GM19238 (cell line): ENCODE data around the gene ASB8.
A peak's percentile ranks its signal among the peaks of the same experiment; 100 is the strongest.
"Not testable (repeated sequence)": the region's sequence is repeated elsewhere in the genome, so short reads cannot be mapped to it uniquely, and the experiment has no call there.

ENCODE experiments used
- DNase-seq: peaks from one replicate; pipeline ENCODE4 v3.0.0; 2011; ENCODE audit warnings: low spot score; ENCODE audit not compliant: insufficient read length

Gene ASB8

DNA sequence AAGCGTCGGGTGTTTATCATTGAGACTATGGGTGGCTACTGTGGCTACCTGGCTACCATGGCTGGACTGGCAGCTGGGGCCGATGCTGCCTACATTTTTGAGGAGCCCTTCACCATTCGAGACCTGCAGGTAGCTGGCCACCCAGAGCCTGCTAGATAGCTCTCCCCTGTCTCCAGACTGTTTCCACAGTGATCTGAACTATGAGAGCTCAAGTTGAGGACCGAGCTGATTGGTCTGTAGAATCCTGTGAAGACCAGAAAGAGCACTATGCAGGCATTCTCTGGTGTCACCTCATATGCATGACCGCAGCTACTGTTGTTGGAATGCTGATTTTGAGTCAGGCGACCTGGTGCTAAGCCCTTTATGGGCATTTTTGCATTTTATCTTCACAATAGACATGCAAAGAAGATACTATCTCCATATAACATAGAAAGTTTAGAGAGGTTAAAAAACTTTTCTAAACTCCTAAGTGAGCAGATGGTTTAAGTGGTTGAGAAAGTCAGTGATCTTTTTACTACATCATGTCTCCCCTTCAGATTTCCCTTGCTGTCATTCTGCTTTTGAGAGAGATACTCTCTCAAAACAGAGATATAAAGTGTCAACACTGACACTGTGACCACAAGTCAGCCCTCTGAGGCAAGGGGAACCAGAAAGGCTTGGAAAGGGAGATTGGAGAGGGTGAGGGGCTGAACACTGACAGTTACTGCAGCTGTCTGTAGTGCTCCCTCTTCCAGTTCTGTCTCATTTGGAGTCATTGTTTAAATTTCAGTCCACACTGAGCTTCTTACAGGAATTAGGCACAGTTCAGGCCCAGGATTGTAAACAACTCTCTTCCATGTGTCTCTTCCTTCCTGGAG is 14.3 kb downstream of the ASB8 start:
- DNase-seq, result no peak

DNA sequence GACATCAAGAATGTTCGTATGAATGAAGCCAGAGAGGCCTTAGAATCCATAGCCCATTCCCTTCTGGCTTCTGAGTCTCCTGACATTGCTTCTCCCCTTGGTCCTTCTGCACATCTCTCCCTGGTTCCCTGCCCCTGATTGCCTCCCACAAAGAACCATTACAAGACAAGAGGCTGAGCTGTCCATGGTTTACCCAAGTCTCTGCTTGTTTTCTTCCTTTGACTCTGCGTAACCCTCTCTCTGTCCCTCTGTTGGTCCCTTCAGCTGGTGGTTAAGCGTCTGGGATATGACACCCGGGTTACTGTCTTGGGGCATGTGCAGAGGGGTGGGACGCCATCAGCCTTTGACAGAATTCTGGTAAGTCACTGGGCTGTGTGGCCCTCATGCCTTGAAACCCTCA is 22.3 kb downstream of the ASB8 start:
- DNase-seq, result no peak

DNA sequence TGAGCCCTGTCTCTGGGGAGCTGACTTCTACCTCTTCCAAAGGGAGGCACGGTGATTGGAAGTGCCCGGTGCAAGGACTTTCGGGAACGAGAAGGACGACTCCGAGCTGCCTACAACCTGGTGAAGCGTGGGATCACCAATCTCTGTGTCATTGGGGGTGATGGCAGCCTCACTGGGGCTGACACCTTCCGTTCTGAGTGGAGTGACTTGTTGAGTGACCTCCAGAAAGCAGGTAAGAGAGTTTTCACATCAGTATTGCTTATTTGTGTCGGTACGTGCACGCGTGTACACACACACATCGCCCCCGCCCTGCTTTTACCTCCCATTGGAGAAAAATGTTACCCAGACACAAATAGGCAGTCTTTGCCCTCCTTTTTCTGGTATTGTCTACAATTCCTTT is 24.5 kb downstream of the ASB8 start:
- DNase-seq, result no peak

DNA sequence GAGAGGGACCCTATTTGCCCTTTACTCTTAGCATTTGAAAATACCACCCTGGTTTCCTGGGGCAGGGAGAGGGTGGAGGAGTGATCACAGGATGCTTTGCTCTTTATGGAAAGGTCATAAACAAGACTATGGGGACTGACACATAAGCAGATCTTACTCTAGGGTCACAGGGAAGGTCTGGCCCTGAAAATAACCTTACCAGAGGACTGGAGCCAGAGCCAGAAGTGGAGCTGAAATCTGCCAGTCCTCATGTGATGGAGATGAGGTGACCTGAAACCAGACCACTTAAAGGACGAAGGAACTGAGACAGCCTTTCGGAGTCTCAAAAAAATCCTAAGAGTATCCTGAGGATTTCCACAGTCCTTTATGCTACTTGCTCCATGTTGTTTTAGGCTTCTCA is 25.8 kb downstream of the ASB8 start:
- no peak for DNase-seq

DNA sequence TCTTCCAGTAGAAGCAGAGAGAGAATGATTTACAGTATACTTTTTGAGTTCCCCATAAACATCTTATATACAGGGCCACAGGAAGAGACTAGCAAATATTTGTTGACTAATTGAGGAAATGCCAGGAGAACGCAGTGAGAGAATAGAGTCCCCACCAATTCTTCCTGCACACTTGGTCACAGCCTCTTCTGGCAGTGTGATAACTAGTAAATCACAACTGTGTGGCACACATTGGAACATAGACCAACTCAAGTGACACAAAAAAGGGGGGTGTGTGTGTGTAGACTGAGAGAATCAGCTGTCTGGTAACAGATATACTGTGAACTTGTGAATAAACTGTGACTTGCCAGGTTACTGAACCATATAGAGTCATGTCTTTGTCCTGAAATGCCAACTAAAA is 27.9 kb downstream of the ASB8 start:
- DNase-seq, result no peak

DNA sequence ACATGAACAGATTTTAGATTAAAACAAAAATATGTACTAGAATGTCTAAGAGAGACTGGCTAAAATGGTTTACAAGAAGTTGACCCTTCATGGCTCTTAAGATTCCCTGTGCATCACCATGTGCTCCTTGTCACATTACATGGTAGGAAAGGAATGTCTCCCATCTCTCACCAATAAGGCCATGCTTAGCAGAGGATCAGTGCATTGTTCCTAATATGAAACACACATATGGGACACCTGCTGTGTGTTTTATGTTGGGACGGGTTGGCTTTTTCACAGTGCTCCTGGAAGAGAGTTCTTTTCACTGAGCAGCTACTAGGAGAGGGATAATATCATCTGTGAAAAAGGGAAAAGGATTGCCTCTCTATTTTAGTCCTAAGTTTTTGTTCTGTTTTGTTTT is 28.5 kb downstream of the ASB8 start:
- DNase-seq, result no peak

DNA sequence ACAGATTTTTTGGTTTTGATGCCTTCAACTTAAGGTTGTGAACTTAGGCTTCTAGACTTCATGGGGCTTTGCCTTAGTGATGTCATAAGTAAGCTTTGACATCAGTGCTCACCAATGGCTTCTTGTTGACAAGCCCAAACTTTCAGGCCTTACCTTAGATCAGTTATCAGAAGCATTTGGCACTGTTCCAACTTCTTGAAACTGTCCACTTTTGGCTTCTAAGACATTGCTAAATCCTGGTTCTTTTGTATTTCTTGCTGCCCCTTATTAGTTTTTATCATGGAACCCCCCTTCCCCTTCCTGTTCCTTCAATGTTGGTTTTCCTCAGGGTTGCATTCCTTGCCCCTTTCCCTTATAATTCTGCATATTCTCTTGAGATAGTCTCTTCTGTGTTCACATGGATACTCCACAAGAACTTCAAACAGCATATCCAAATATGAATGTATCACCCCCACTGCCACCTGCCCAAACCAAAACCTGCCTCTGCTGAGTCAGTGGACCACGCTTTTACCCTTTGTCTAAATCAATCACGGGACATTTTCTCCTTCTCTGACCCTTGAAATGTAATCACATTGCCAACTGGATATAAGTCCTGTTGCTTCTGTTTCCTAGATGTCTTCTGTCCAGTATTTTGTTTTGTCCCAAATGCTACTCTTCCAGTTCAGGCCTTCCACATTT is 30.2 kb downstream of the ASB8 start:
- DNase-seq, result no peak

DNA sequence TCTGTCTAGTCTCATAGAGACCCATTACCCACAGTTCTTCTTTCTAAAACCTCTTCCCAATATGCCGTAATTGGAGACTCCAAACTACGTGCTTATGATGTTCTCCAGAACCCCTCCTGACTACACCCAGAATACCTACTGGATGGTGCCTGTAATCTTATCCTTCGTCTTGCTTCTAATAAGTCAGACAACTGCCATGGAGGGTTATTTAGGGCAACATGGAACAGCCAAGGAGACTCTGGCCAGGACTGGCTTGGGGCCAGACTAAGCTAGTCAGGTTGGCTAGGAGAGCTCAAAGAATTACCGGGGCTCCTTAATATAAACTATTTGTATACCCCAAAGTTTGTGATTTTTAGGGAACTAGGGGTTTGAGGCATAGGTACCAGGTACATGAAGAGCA is 31.3 kb downstream of the ASB8 start:
- DNase-seq, result no peak

DNA sequence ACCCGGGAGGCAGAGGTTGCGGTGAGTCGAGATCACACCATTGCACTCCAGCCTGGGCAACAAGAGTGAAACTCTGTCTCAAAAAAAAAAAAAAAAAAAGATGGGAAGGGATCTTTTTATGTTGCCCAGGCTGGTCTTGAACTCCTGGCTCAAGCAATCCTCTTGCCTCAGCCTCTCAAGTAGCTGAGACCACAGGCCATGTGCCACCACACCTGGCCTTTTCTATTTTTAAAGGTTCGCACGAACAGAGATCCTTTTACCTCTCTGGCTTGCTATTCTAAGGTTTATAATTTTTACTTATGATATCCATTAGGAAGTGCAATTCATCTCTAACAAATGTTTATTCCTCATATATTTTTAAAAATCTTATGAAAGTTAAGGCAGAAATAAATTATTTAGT is 31.8 kb downstream of the ASB8 start:
- not testable (repeated sequence) for DNase-seq

DNA sequence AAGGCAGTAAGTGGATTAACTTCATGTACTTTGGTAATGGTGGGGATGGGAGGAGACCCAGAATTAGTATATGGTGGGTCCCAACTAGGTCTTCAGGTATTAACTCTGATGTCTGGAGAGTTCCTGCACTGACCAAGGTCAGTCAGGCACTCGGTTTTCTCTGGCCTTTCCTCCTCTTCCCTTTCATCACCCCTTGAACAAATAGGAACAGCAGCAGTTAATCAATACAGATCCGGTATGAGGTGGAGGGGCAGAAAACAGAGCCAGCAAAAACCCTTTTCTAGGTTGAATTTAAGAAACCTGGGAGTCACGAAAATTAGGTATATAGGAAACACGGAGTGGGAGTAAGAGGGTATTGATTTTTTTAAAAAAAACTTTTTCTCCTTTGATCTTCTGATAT is 34.1 kb downstream of the ASB8 start:
- DNase-seq, result no peak

DNA sequence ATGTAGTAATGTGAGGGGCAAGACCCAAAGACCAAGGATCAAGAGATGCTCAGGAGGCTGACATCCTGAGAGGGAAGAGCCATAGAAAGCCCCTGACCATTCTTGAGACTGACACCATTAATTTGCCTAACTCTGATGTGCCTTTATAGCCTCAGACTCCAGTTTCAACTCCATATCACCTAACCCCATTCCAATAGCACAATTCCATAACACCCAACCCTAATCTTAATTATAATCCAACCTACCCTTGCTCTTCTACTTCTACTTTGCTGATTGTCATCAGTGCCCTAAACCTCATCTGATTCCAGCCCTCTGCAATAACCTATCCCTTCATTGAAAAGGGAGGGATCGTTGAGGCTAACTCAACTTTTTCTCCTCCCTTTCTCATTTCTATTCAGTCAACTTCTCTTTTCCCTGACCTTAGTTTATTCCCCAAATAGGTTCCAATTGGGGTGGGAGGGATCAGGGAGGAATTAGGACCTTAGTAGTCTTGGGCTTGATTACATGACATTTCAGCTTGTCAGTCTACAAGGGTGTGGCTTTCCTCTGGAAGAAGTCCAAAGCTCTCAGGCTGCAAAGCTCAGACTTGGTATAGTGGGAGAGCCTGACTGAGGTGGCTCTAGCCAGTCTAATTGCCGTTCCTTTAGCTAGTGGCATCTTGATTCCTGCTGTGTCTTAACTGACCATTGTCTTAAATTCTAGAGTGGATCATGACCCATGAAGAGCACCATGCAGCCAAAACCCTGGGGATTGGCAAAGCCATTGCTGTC is 35.1 kb downstream of the ASB8 start:
- no peak for DNase-seq

DNA sequence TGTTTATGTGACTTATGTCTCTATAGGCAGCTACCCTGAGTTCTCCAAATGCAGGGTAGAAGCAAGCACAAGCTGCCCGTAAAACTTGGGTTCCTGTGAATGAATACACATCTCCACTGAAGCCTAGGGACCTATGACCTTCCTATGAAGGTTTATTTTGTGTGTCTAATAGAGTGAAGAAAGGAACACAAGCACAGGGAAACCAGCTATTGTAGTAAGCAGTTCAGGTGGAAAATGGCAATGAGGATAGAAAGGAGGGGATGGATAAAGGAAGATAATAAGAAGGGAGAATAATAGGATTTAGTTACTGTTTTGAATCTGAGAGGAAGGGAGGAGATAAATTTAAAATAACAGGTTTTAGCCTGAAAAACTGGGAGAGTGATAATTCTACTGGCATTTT is 35.8 kb downstream of the ASB8 start:
- no peak for DNase-seq

DNA sequence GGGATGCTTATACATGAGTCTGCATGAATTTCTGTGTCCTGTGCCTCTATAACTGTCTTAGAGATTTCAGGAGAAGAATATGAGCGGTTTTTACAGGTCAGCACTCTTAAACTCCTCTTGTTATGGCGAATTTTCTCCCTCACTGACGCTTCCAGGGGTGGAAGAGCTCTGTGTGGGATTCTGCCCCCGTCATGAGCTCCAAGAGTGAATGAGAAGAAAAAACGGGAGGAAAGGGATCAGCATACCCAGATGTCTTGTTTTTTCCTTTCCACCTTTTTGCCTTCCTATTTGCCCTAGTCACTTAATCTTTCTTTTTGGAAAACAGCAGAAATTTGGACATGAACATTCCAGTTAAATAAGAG is 37.5 kb downstream of the ASB8 start:
- no peak for DNase-seq

DNA sequence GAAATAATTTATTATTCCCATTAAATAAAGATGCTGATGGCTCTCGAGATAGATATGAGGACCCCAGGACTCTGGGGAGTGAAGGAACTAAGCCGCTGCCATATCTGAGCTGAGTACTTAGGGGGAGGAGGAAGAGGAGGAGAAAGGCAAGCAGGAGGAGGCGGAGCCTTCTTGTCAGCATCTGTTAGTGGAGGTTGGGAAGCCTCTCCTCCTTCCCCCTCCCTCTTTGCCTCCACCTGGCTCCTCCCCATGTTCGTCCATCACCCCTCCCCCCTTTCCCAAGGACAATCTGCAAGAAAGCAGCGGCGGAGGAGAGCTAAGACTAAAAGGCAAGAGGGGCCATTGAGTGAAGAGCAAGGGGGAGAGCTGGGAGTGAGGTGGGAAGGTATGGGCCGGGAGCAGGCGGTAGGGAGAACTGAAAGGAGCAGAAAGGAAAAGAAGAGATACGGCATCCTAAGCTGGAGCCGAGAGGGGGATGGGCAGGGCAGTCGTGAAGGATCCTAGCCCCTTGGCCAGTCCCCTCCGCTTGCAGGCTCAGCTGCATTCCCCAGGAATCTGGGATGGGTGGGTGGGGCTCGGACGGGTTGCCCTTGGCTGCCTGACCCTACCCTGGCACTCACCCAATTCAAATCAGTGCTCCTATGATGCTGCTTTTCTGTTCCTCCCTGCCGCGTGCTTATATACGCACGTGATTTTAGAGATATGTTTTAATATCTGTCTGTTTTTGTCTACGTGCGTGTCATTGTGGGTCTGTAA is 38.1 kb downstream of the ASB8 start, which contains the start of gene PFKM:
TSS of gene PFKM (plus strand) at position 287 of the 756 bp plus-strand sequence. CDS start 3,411 bp downstream, outside the sequence.
- peak; percentile 86 for DNase-seq

DNA sequence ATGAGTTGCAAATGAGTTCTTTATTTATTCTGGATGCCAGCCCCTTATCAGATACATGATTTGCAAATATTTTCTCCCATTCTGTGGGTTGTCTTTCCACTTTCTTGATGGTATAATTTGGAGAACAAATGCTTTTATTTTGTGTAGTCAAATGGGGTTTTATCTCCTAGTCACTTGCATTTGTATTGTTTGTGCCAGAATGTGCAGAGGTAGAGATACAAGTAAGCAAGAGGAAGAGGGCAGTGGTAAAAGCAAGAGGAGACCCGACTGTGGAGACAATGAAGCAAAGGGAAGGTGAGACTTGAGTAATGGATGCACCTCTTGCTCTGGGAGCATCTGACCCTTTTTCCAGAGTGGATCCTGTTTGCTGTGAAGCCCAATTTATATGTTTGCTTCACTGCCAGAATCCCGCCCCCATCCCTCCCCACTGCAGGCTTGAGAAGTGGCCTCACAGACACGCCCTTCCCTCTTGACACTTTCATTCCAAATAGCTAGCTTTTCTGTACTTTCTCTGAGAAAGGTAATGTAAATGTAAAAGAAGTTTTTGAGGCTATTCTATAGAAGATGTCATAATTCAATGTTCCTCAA is 38.9 kb downstream of the ASB8 start:
- DNase-seq, result no peak

DNA sequence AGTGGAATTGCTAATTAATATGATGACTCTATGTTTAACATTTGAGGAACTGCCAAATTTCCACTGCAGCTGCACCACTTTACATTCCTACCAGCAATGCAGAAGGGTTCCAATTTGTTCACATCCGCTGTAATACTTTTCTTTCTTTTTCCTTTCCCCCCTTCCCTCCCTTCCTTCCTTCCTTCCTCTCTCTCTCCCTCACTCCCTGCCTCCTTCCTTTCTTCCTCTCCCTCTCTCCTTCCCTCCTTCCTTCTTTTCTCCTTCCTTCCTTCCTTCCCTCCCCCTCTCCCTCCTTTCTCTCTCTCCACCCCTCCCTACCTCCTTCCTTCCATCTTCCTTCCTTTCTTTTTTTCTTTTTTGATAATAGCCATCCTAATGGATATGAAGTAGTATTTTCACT is 41.4 kb downstream of the ASB8 start:
- no peak for DNase-seq

DNA sequence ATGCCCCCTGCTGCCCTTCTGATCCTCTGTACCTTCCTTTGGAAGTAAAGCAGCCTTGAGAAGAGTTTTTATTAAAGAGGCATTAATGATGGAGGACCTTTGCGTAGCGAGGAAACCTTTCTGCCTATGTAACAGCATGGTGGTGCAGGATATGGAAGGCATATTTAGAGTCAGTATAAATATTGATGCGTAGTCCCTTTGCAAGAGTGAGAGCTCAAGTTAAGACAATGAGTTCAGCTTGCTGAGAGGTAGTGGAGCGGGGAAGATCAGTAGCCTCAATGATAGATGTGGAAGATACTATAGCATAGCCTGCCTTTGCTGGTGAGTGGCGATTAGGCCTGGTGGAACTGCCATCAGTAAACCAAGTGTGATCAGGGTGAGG is 46.0 kb downstream of the ASB8 start:
- not testable (repeated sequence) for DNase-seq

DNA sequence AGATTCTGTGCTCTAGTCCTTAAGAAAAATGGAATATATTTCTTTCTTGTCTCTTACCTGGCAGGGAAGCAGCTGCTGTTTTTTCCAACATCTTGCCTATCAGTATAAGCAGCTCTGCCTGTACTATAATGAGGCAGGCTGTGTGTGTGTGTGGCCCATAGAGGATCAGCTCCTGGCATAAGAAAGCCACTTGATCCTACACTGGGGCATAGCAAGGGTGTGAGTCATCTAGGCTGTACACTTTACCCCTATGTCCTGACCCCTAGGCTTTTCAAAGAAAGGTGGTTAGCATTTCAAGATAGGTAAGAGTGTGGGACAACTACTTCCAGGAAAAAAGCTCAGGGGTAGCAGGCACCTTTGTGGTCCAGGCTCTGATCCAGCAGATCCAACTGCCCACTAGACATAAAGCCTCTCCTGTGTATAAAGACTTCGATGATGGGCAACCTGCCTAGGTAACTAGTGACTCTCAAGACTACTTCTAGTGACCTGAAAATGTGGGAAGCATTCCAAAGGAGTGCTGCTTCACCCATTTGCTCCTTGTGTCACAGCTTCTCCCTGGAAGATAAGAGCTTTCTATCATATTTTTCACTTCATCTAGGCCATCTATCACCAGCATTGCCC is 46.5 kb downstream of the ASB8 start:
- no peak for DNase-seq

DNA sequence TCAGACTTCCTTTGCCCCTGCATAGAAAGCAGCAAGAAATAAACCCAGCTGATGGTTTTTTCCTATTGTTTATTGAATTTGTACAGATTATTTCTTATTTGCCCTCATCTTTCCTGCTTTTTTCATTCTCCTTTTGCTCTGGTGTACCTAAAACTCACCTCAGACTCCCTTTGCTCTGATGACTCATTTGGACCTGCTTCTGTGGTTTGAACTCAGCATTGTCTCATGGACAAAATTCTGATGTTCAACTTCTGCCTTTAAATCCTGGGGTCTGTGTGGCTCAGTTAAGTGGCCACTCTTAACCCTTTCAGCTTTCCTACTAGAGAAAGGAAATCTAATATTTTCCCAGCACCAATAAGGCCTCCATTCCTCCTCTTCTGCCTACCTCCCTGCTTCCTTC is 47.9 kb downstream of the ASB8 start:
- no peak for DNase-seq
